HG02970 (cell line): ENCODE measurements around the gene AKR1A1.
"Not testable (repeated sequence)": the region's sequence is repeated elsewhere in the genome, so short reads cannot be mapped to it uniquely, and the experiment has no call there.

Experiments used
- ATAC-seq: cut with Tn5 transposase; IDR thresholded peaks from one replicate; pipeline ENCODE4 v1.9.1; 2021; ENCODE audit warnings: mild to moderate bottlenecking, moderate library complexity, moderate number of reproducible peaks; ENCODE audit not compliant: unreplicated experiment, low FRiP score

AKR1A1 gene

GRCh38 chr1:45567911-45568310 is 17.3 kb downstream of the AKR1A1 start:
- ATAC-seq = no peak

GRCh38 chr1:45568421-45568820 is 17.8 kb downstream of the AKR1A1 start:
- ATAC-seq = no peak

- ATAC-seq = no peak
Observed at GRCh38 chr1:45569571-45569961, 18.9 kb downstream of the AKR1A1 start.

- no peak for ATAC-seq
Observed at GRCh38 chr1:45569962-45570581, 19.4 kb downstream of the AKR1A1 start.

- no peak for ATAC-seq
Observed at GRCh38 chr1:45570631-45571030, 20.0 kb downstream of the AKR1A1 start.

GRCh38 chr1:45573231-45573804 is 22.7 kb downstream of the AKR1A1 start:
- ATAC-seq = no peak

- no peak for ATAC-seq
Observed at GRCh38 chr1:45574105-45574626, 23.5 kb downstream of the AKR1A1 start.

GRCh38 chr1:45583264-45583665 is 32.6 kb downstream of the AKR1A1 start:
- ATAC-seq = peak; percentile 60

- ATAC-seq = peak; percentile 52
Observed at GRCh38 chr1:45583666-45584350, 33.2 kb downstream of the AKR1A1 start, which contains the start of gene NASP. TSS of gene NASP (plus strand) at chr1:45584041. CDS start at chr1:45584147, 106 bp downstream.

GRCh38 chr1:45584351-45585109 is 33.9 kb downstream of the AKR1A1 start:
- ATAC-seq = peak; percentile 27

GRCh38 chr1:45585110-45585426 is 34.4 kb downstream of the AKR1A1 start:
- ATAC-seq = no peak

- no peak for ATAC-seq
Observed at GRCh38 chr1:45585496-45586075, 35.0 kb downstream of the AKR1A1 start.

- no peak for ATAC-seq
Observed at GRCh38 chr1:45586769-45587168, 36.1 kb downstream of the AKR1A1 start.

GRCh38 chr1:45589861-45590260 is 39.2 kb downstream of the AKR1A1 start:
- no peak for ATAC-seq

- ATAC-seq = no peak
Observed at GRCh38 chr1:45594412-45594811, 43.8 kb downstream of the AKR1A1 start.

- ATAC-seq = not testable (repeated sequence)
Observed at GRCh38 chr1:45596765-45597164, 46.1 kb downstream of the AKR1A1 start.

GRCh38 chr1:45604239-45604638 is 53.6 kb downstream of the AKR1A1 start:
- ATAC-seq = no peak

GRCh38 chr1:45607404-45608074 is 56.9 kb downstream of the AKR1A1 start:
- ATAC-seq = no peak

- ATAC-seq = no peak
Observed at GRCh38 chr1:45608175-45609156, 57.8 kb downstream of the AKR1A1 start.
